WTC11 (cell line): ENCODE data around the gene SPTLC3. TPM values are rescaled to one million over a fixed set of nuclear protein-coding genes. Genes with fewer than 3 reads are reported as not detected.

Experiments used
- ATAC-seq: fragments of 200-7000 bp; cut with Tn5 transposase; 2 replicates; pipeline ENCODE4 v1.10.0; 2021; ENCODE audit warnings: mild to moderate bottlenecking, moderate library complexity
- CTCF ChIA-PET: fragments of 300-600 bp; sonication (Branson Sonifier 250); formaldehyde crosslinking; loops from one replicate; lab custom pipeline; 2021; ENCODE audit warnings: antibody characterized with exemption; lab: Charles Lee
- POLR2A ChIA-PET: fragments of 350-600 bp; sonication (Branson Sonifier 250); formaldehyde crosslinking; loops from one replicate; lab custom pipeline; 2021; ENCODE audit warnings: antibody characterized with exemption; lab: Charles Lee
- DNase-seq: peaks from one replicate; pipeline ENCODE4 v3.0.0; 2021; ENCODE audit warnings: low spot score
- H3K27ac Mint-ChIP-seq: 2 replicates; pipeline ENCODE4 v1.8.0; 2021; ENCODE audit warnings: mixed read lengths
- H3K27me3 Mint-ChIP-seq: 2 replicates; pipeline ENCODE4 v1.8.0; 2021; ENCODE audit warnings: low read depth, mild to moderate bottlenecking, moderate library complexity, mixed read lengths
- H3K36me3 Mint-ChIP-seq: 2 replicates; pipeline ENCODE4 v1.8.0; 2021; ENCODE audit warnings: mixed read lengths
- H3K4me1 Mint-ChIP-seq: 2 replicates; pipeline ENCODE4 v1.8.0; 2022; ENCODE audit warnings: mixed read lengths
- H3K4me3 Mint-ChIP-seq: 2 replicates; pipeline ENCODE4 v1.8.0; 2021; ENCODE audit warnings: mild to moderate bottlenecking, moderate library complexity, mixed read lengths
- H3K9me3 Mint-ChIP-seq: 2 replicates; pipeline ENCODE4 v1.8.0; 2021; ENCODE audit warnings: mixed read lengths
- ATF1 ChIP-seq: sonication (generic); formaldehyde crosslinking; IDR thresholded peaks from 2 replicates; pipeline ENCODE4 v1.8.1; 2023; ENCODE audit warnings: mild to moderate bottlenecking, moderate library complexity, missing genetic modification reagents
- E2F4 ChIP-seq: sonication (generic); formaldehyde crosslinking; IDR thresholded peaks from 2 replicates; pipeline ENCODE4 v1.8.1; 2022; ENCODE audit warnings: low read depth, mild to moderate bottlenecking, moderate library complexity, missing genetic modification reagents, borderline replicate concordance
- FOXP4 ChIP-seq: sonication (generic); formaldehyde crosslinking; IDR thresholded peaks from 2 replicates; pipeline ENCODE4 v1.8.0; 2022; ENCODE audit warnings: mild to moderate bottlenecking, missing genetic modification reagents
- KAT7 ChIP-seq: sonication (generic); formaldehyde crosslinking; IDR thresholded peaks from 2 replicates; pipeline ENCODE4 v1.8.1; 2023; ENCODE audit warnings: missing genetic modification reagents, mild to moderate bottlenecking, borderline replicate concordance
- NFE2L1 ChIP-seq: sonication (generic); formaldehyde crosslinking; IDR thresholded peaks from 2 replicates; pipeline ENCODE4 v1.8.1; 2023; ENCODE audit warnings: missing genetic modification reagents
- PREB ChIP-seq: sonication (generic); formaldehyde crosslinking; IDR thresholded peaks from 2 replicates; pipeline ENCODE4 v1.8.1; 2022; ENCODE audit warnings: mild to moderate bottlenecking, missing genetic modification reagents, moderate library complexity, borderline replicate concordance
- SP1 ChIP-seq: sonication (generic); formaldehyde crosslinking; conservative IDR thresholded peaks from 2 replicates; pipeline ENCODE4 v1.8.1; 2022; ENCODE audit warnings: missing genetic modification reagents
- ZNF219 ChIP-seq: sonication (generic); formaldehyde crosslinking; IDR thresholded peaks from 2 replicates; pipeline ENCODE4 v1.8.0; 2023; ENCODE audit warnings: missing genetic modification reagents, mild to moderate bottlenecking, borderline replicate concordance
- ZNF317 ChIP-seq: sonication (generic); formaldehyde crosslinking; IDR thresholded peaks from 2 replicates; pipeline ENCODE4 v1.8.1; 2023; ENCODE audit warnings: low read depth, mild to moderate bottlenecking, moderate library complexity, missing genetic modification reagents, borderline replicate concordance
- ZNF396 ChIP-seq: fragments of 250-450 bp; sonication (Bioruptor Pico); IDR thresholded peaks from 2 replicates; pipeline ENCODE4 v1.8.0; 2021; ENCODE audit warnings: mild to moderate bottlenecking, moderate library complexity, borderline replicate concordance
- ZNF423 ChIP-seq: fragments of 250-450 bp; sonication (Bioruptor Pico); IDR thresholded peaks from 2 replicates; pipeline ENCODE4 v2.1.2; 2022; ENCODE audit warnings: mild to moderate bottlenecking, moderate library complexity
- ZNF512 ChIP-seq: sonication (generic); formaldehyde crosslinking; IDR thresholded peaks from 2 replicates; pipeline ENCODE4 v1.8.1; 2022; ENCODE audit warnings: missing genetic modification reagents, borderline replicate concordance
- total RNA-seq: library from RNA; stranded (reverse); gene quantifications from 3 replicates; pipeline ENCODE4 v1.2.3, GENCODE V29; 2021
- TF ChIP-seq, protein P1 (sequence below): sonication (generic); formaldehyde crosslinking; IDR thresholded peaks from 2 replicates; pipeline ENCODE4 v1.8.1; 2023; ENCODE audit warnings: mild to moderate bottlenecking, missing genetic modification reagents, moderate library complexity
- TF ChIP-seq, protein P2 (sequence below): sonication (generic); formaldehyde crosslinking; IDR thresholded peaks from 2 replicates; pipeline ENCODE4 v1.8.0; 2022; ENCODE audit warnings: mild to moderate bottlenecking, missing genetic modification reagents
- TF ChIP-seq, protein P3 (sequence below): fragments of 250-450 bp; sonication (Bioruptor Pico); IDR thresholded peaks from 2 replicates; pipeline ENCODE4 v1.9.0; 2021; ENCODE audit warnings: mild to moderate bottlenecking, borderline replicate concordance

SPTLC3 gene
- total RNA-seq, 1 experiment from 2014 or later = 0.13 TPM

DNA sequence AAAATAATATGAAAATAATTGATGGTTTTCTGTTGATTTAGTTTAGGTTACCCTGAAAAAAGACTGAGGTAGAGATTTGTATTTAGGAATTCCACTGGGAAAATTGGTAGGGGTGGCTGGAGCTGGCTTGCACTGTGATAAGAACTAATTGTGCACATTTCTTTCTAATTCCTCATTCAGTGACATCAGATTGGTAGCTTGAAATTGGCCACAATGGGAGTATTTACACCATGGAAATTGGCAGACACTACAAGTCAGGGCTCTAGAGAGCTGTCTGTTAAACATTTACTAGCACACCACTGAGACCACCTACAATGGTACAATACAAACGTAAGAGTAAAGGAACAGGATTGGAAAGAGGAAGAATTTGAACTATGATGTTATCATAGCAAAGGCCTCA, 160.3 kb downstream of the SPTLC3 start (continued):
- TF ChIP-seq ATF1 (CRISPR knock-in tag) (no peak), ZNF423 (no peak), PREB (CRISPR knock-in tag) (no peak), ZNF219 (CRISPR knock-in tag) (no peak), SP1 (CRISPR knock-in tag) (no peak)
- TF ChIP-seq, protein P1, sequence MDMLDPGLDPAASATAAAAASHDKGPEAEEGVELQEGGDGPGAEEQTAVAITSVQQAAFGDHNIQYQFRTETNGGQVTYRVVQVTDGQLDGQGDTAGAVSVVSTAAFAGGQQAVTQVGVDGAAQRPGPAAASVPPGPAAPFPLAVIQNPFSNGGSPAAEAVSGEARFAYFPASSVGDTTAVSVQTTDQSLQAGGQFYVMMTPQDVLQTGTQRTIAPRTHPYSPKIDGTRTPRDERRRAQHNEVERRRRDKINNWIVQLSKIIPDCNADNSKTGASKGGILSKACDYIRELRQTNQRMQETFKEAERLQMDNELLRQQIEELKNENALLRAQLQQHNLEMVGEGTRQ = no peak
- TF ChIP-seq, protein P2, sequence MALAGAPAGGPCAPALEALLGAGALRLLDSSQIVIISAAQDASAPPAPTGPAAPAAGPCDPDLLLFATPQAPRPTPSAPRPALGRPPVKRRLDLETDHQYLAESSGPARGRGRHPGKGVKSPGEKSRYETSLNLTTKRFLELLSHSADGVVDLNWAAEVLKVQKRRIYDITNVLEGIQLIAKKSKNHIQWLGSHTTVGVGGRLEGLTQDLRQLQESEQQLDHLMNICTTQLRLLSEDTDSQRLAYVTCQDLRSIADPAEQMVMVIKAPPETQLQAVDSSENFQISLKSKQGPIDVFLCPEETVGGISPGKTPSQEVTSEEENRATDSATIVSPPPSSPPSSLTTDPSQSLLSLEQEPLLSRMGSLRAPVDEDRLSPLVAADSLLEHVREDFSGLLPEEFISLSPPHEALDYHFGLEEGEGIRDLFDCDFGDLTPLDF (CRISPR knock-in tag) = no peak
- TF ChIP-seq, protein P3, sequence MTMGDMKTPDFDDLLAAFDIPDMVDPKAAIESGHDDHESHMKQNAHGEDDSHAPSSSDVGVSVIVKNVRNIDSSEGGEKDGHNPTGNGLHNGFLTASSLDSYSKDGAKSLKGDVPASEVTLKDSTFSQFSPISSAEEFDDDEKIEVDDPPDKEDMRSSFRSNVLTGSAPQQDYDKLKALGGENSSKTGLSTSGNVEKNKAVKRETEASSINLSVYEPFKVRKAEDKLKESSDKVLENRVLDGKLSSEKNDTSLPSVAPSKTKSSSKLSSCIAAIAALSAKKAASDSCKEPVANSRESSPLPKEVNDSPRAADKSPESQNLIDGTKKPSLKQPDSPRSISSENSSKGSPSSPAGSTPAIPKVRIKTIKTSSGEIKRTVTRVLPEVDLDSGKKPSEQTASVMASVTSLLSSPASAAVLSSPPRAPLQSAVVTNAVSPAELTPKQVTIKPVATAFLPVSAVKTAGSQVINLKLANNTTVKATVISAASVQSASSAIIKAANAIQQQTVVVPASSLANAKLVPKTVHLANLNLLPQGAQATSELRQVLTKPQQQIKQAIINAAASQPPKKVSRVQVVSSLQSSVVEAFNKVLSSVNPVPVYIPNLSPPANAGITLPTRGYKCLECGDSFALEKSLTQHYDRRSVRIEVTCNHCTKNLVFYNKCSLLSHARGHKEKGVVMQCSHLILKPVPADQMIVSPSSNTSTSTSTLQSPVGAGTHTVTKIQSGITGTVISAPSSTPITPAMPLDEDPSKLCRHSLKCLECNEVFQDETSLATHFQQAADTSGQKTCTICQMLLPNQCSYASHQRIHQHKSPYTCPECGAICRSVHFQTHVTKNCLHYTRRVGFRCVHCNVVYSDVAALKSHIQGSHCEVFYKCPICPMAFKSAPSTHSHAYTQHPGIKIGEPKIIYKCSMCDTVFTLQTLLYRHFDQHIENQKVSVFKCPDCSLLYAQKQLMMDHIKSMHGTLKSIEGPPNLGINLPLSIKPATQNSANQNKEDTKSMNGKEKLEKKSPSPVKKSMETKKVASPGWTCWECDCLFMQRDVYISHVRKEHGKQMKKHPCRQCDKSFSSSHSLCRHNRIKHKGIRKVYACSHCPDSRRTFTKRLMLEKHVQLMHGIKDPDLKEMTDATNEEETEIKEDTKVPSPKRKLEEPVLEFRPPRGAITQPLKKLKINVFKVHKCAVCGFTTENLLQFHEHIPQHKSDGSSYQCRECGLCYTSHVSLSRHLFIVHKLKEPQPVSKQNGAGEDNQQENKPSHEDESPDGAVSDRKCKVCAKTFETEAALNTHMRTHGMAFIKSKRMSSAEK (CRISPR knock-in tag) = no peak

DNA sequence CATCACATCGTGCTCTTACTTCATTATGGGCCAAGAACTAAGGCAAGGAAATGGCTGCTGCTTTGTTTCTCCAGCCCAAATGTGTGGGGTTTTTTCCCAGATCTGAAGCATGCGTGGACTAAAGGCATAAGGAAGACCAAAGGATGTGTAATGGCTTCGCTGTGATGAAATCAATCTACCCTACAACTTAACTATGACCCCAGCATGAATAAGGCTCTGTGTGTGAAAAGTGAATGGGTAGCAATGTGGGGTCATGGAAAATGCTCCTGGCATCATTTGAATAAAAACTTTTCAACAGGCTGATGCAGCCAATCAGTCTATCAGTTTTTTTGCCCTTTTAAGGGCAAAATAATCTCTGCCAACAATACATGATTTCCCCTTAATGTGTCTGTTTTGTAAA, 162.0 kb downstream of the SPTLC3 start:
- no peak for DNase-seq
- Mint-ChIP-seq H3K4me3 (no peak overlapping the region), H3K9me3 (peaks cover 18% of the 10 kb centered on the region), H3K27me3 (no peaks in the 10 kb centered on the region), H3K4me1 (no peaks in the 10 kb centered on the region)
- CTCF ChIA-PET = no interaction called here
- POLR2A ChIA-PET = no interaction called here
- no peak for ATAC-seq
- no peak for TF ChIP-seq ZNF396
- no peak for TF ChIP-seq FOXP4 (CRISPR knock-in tag)
- no peak for TF ChIP-seq KAT7 (CRISPR knock-in tag)
- TF ChIP-seq, all 79 proteins: peak for 0
- Mint-ChIP-seq H3K27ac (no peak overlapping the region), H3K36me3 (no peaks in the 10 kb centered on the region)

GRCh38 chr20:13173201-13173600, 164.4 kb downstream of the SPTLC3 start:
- ChIA-PET POLR2A (no interaction called here), CTCF (no interaction called here)
- Mint-ChIP-seq H3K36me3 (no peaks in the 10 kb centered on the region), H3K27ac (no peak overlapping the region), H3K4me1 (no peaks in the 10 kb centered on the region), H3K4me3 (no peak overlapping the region), H3K9me3 (peaks cover 18% of the 10 kb centered on the region), H3K27me3 (no peaks in the 10 kb centered on the region; the same call in 1 of the 2 replicates)
- no peak for DNase-seq
- ATAC-seq = no peak
- TF ChIP-seq NFE2L1 (CRISPR knock-in tag) (no peak), ZNF219 (CRISPR knock-in tag) (no peak), ZNF317 (no peak), ZNF512 (CRISPR knock-in tag) (no peak), E2F4 (no peak)
- TF ChIP-seq, protein P3 (CRISPR knock-in tag) = no peak
